Liver (tissue), 9 donors: ENCODE data around the gene ALK. TPM values are rescaled to one million over a fixed set of nuclear protein-coding genes. Genes with fewer than 3 reads are reported as not detected.

Source experiments
- DNase-seq: peaks from one replicate; pipeline ENCODE4 v3.0.0-alpha.2; 2017; ENCODE audit warnings: low spot score
- H3K27ac ChIP-seq, 2 donors: one replicate each; pipeline ENCODE4 v1.7.0; 2013; ENCODE audit warnings: inconsistent platforms in 2 of 2, low read length in 2 of 2, control low read depth in 1 of 2, low read depth in 1 of 2, mild to moderate bottlenecking in 1 of 2
- H3K27me3 ChIP-seq, 4 donors: one replicate each; pipeline versions ENCODE4 v1.6.1 to v1.7.0; 2013; ENCODE audit warnings: low read length in 3 of 4, inconsistent platforms in 1 of 4, mild to moderate bottlenecking in 1 of 4, moderate library complexity in 1 of 4; ENCODE audit not compliant: control insufficient read depth in 4 of 4, insufficient read depth in 4 of 4
- H3K36me3 ChIP-seq, 4 donors: one replicate each; pipeline versions ENCODE4 v1.6.1 to v1.7.0; 2013; ENCODE audit warnings: low read length in 3 of 4, mild to moderate bottlenecking in 3 of 4, low read depth in 1 of 4, moderate library complexity in 1 of 4; ENCODE audit not compliant: control insufficient read depth in 4 of 4, insufficient read depth in 3 of 4
- H3K4me1 ChIP-seq, 4 donors: one replicate each; pipeline versions ENCODE4 v1.6.1 to v1.7.0; 2013; ENCODE audit warnings: low read length in 3 of 4, mild to moderate bottlenecking in 3 of 4, moderate library complexity in 1 of 4; ENCODE audit not compliant: control insufficient read depth in 4 of 4, insufficient read depth in 4 of 4
- H3K4me3 ChIP-seq, 3 donors: one replicate each; pipeline versions ENCODE4 v1.6.1 to v1.7.0; 2013; ENCODE audit warnings: low read length in 3 of 3, control low read depth in 1 of 3, low read depth in 1 of 3, mild to moderate bottlenecking in 1 of 3
- H3K9ac ChIP-seq, 2 donors: one replicate each; pipeline ENCODE4 v1.7.0; 2013; ENCODE audit warnings: low read length in 2 of 2, mild to moderate bottlenecking in 2 of 2, moderate library complexity in 2 of 2, control low read depth in 1 of 2, low read depth in 1 of 2
- H3K9me3 ChIP-seq, 4 donors: one replicate each; pipeline versions ENCODE4 v1.6.1 to v1.7.0; 2013; ENCODE audit warnings: low read length in 3 of 4; ENCODE audit not compliant: control insufficient read depth in 4 of 4
- ATF3 ChIP-seq: IDR thresholded peaks from 2 replicates; pipeline ENCODE4 v1.6.1; 2016; ENCODE audit warnings: antibody characterized with exemption
- CTCF ChIP-seq: fragments of 150-350 bp; IDR thresholded peaks from 2 replicates; pipeline ENCODE4 v1.5.1; 2017; ENCODE audit warnings: improper control_type of control experiment, low read depth, low read length; ENCODE audit not compliant: missing input control
- FOXA1 ChIP-seq: IDR thresholded peaks from 2 replicates; pipeline ENCODE4 v1.6.1; 2016; ENCODE audit warnings: antibody characterized with exemption
- FOXA2 ChIP-seq: IDR thresholded peaks from 2 replicates; pipeline ENCODE4 v1.6.1; 2016; ENCODE audit warnings: antibody characterized with exemption
- GABPA ChIP-seq, 2 donors: IDR thresholded peaks in 1 of 2; conservative IDR thresholded peaks in 1 of 2; 2 replicates each; pipeline ENCODE4 v1.6.1; 2016; ENCODE audit warnings: antibody characterized with exemption in 2 of 2, mild to moderate bottlenecking in 1 of 2, moderate library complexity in 1 of 2
- JUND ChIP-seq, 2 donors: IDR thresholded peaks; 2 replicates each; pipeline ENCODE4 v1.6.1; 2016; ENCODE audit warnings: antibody characterized with exemption in 2 of 2
- MAX ChIP-seq: IDR thresholded peaks from 2 replicates; pipeline ENCODE4 v1.6.1; 2016; ENCODE audit warnings: antibody characterized with exemption
- NR2F2 ChIP-seq: IDR thresholded peaks from 2 replicates; pipeline ENCODE4 v1.6.1; 2016; ENCODE audit warnings: antibody characterized with exemption
- RAD21 ChIP-seq, 2 donors: IDR thresholded peaks; 2 replicates each; pipeline ENCODE4 v1.6.1; 2016; ENCODE audit warnings: antibody characterized with exemption in 2 of 2, mild to moderate bottlenecking in 2 of 2
- REST ChIP-seq: IDR thresholded peaks from 2 replicates; pipeline ENCODE4 v1.6.1; 2016; ENCODE audit warnings: antibody characterized with exemption, mild to moderate bottlenecking
- SP1 ChIP-seq: IDR thresholded peaks from 2 replicates; pipeline ENCODE4 v1.6.1; 2018; ENCODE audit warnings: antibody characterized with exemption, mild to moderate bottlenecking
- TAF1 ChIP-seq: conservative IDR thresholded peaks from 2 replicates; pipeline ENCODE4 v1.6.1; 2016; ENCODE audit warnings: antibody characterized with exemption, mild to moderate bottlenecking
- YY1 ChIP-seq: IDR thresholded peaks from 2 replicates; pipeline ENCODE4 v1.6.1; 2016; ENCODE audit warnings: antibody characterized with exemption, mild to moderate bottlenecking
- ZBTB33 ChIP-seq: IDR thresholded peaks from 2 replicates; pipeline ENCODE4 v1.6.1; 2016; ENCODE audit warnings: antibody characterized with exemption
- WGBS: extraction: QIAGEN DNeasy Blood & Tissue Kit; methylation state at CpG from one replicate; pipeline ENCODE4 v1.1.7; 2013; 5-methylcytosine and 5-hydroxymethylcytosine counted together
- polyA plus RNA-seq, 2 donors: library from polyadenylated mRNA; stranded (reverse) in 1 of 2; unstranded in 1 of 2; fragments of 200-250 nt in 1 of 2; fragments of >200 nt in 1 of 2; fragmentation: Nextera tagmentation in 1 of 2; extraction: Ambion mirVana in 1 of 2; gene quantifications; one replicate each; pipeline versions ENCODE4 v1.2.1 to v1.2.3, GENCODE V29; 2013 to 2015
- total RNA-seq, 2 donors: library from RNA; depleted of rRNA; stranded (reverse); fragments of >200 nt; gene quantifications; one replicate each; pipeline ENCODE4 v1.2.3, GENCODE V29; 2014
- donor health status: healthy.
- donor health status: healthy.
- donor health status: healthy.
- donor health status: healthy.
- donor health status: healthy.

ALK gene
- total and polyA plus RNA-seq, 4 donors: under 0.01 TPM; not detected in 3

- Histone ChIP-seq H3K9me3 (peaks cover 0 to 13% (median 7%) of the 10 kb centered on the region in 4 donors), H3K4me3 (no peak overlapping the region), H3K4me1 (no peaks in the 10 kb centered on the region), H3K27me3 (no peaks in the 10 kb centered on the region), H3K9ac (no peak overlapping the region), H3K27ac (no peak overlapping the region), H3K36me3 (no peaks in the 10 kb centered on the region)
- no peak for TF ChIP-seq FOXA1
- 35% methylated on average over 3 of the region's 3 CpGs for WGBS
- no peak for DNase-seq
Measured at GRCh38 chr2:29469961-29470360, 451.4 kb downstream of the ALK start.

- H3K9me3 ChIP-seq: peaks cover 0 to 13% (median 7%) of the 10 kb centered on the region in 4 donors
- no peak overlapping the region for H3K27ac ChIP-seq
- no peak overlapping the region for H3K4me3 ChIP-seq
- no peaks in the 10 kb centered on the region for H3K36me3 ChIP-seq
- no peak for TF ChIP-seq ATF3
- no peak for TF ChIP-seq JUND (IDR thresholded peaks at IDR 0.05)
- TF ChIP-seq YY1: no peak
- no peak for TF ChIP-seq MAX
- no peak for TF ChIP-seq GABPA (IDR thresholded peaks at IDR 0.05 in 1 of 2, conservative IDR thresholded peaks at IDR 0.05 in 1 of 2)
- no peak for TF ChIP-seq TAF1
- no peak for TF ChIP-seq RAD21 (IDR thresholded peaks at IDR 0.05)
- no peak for TF ChIP-seq ZBTB33
- no peak for TF ChIP-seq CTCF
- TF ChIP-seq FOXA1: no peak
- TF ChIP-seq NR2F2: no peak
- TF ChIP-seq FOXA2: no peak
- no peak for TF ChIP-seq SP1
- TF ChIP-seq REST: no peak
- no peaks in the 10 kb centered on the region for H3K27me3 ChIP-seq
- WGBS: 28% methylated on average over 1 of the region's 1 CpG
- no peaks in the 10 kb centered on the region for H3K4me1 ChIP-seq
- DNase-seq: no peak
- H3K9ac ChIP-seq: no peak overlapping the region
Measured at GRCh38 chr2:29469516-29469915, 451.9 kb downstream of the ALK start.
